Naive B cell (primary cell): ENCODE data around the gene CCDC63. TPM values are rescaled to one million over a fixed set of nuclear protein-coding genes. Genes with fewer than 3 reads are reported as not detected.

ENCODE experiments used
- ATAC-seq, 2 donors: fragments of 150-1000 bp; cut with Tn5 transposase; 2 replicates each; pipeline ENCODE4 v1.10.0; 2021; ENCODE audit warnings: low read depth in 2 of 2, mild to moderate bottlenecking in 2 of 2, moderate library complexity in 2 of 2
- DNase-seq: peaks from one replicate; pipeline ENCODE4 v3.0.0; 2022
- H3K27ac Mint-ChIP-seq, 6 donors: one replicate each; pipeline ENCODE4 v1.8.0; 2020 to 2022; ENCODE audit warnings: mild to moderate bottlenecking in 6 of 6, mixed read lengths in 6 of 6, moderate library complexity in 5 of 6, inconsistent platforms in 2 of 6
- H3K27me3 Mint-ChIP-seq, 3 donors: one replicate each; pipeline ENCODE4 v1.8.0; 2021 to 2022; ENCODE audit warnings: mixed read lengths in 3 of 3, mild to moderate bottlenecking in 1 of 3
- H3K36me3 Mint-ChIP-seq, 2 donors: one replicate each; pipeline ENCODE4 v1.8.0; 2020 to 2022; ENCODE audit warnings: mixed read lengths in 2 of 2, inconsistent platforms in 1 of 2, mild to moderate bottlenecking in 1 of 2
- H3K4me1 Mint-ChIP-seq, 3 donors: one replicate each; pipeline ENCODE4 v1.8.0; 2020 to 2022; ENCODE audit warnings: mixed read lengths in 3 of 3, inconsistent platforms in 1 of 3, mild to moderate bottlenecking in 1 of 3, moderate library complexity in 1 of 3
- H3K4me3 Mint-ChIP-seq, 8 donors: one replicate each; pipeline ENCODE4 v1.8.0; 2020 to 2022; ENCODE audit warnings: mild to moderate bottlenecking in 8 of 8, mixed read lengths in 8 of 8, moderate library complexity in 8 of 8, inconsistent platforms in 2 of 8
- H3K9me3 Mint-ChIP-seq, 7 donors: one replicate each; pipeline ENCODE4 v1.8.0; 2020 to 2022; ENCODE audit warnings: mixed read lengths in 7 of 7, mild to moderate bottlenecking in 5 of 7, inconsistent platforms in 2 of 7, moderate library complexity in 1 of 7
- polyA plus RNA-seq, 6 donors: library from polyadenylated mRNA; unstranded; fragments of 300-500 nt; fragmentation: Illumina TruSeq; gene quantifications; one replicate each; pipeline ENCODE4 v1.2.3, GENCODE V29; 2021; ENCODE audit warnings: low read depth in 6 of 6

CCDC63 gene
- polyA plus RNA-seq, result not detected

GRCh38 chr12:110846615-110847566, at the start of gene CCDC63:
TSS of gene CCDC63 (plus strand) at chr12:110846987. CDS start at chr12:110852955, 5,968 bp downstream.
- Mint-ChIP-seq H3K27ac (peak within 1 kb of the TSS in 5 of 6 donors; percentile 36 to 75 (median 67)), H3K27me3 (peaks cover 16 to 40% (median 22%) of the 10 kb centered on the region in 3 donors), H3K4me3 (peak within 1 kb of the TSS; percentile 76 to 94 (median 88)), H3K36me3 (peaks cover 0 to 4% of the 10 kb centered on the region in 2 donors), H3K9me3 (peaks cover 0 to 2% (median 0%) of the 10 kb centered on the region in 7 donors), H3K4me1 (peaks cover 9 to 19% (median 10%) of the 10 kb centered on the region in 3 donors)
- peak; percentile 72 to 76 for ATAC-seq
- DNase-seq, result peak; percentile 28

DNA sequence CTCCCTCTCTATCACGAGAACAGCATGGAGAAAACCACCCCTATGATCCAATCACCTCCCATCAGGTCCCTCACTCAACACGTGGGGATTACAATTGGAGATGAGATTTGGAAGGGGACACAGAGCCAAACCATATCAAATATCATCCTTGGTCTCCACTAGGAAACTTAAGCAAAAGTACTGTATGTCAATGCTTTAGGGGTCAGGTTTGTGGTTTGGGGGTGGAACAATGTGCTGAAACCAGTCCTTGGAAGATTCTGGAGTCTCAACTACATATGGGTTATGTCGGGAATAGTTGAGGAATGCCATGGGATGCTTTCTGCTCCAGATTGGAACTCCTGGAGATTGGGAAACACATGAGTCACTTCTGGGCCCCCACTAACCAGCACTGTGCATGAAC, 48.3 kb upstream of the CCDC63 start:
- H3K9me3 Mint-ChIP-seq, result peaks cover 10 to 34% (median 21%) of the 10 kb centered on the region in 7 donors
- ATAC-seq (no peak), DNase-seq (no peak)
- H3K4me3 Mint-ChIP-seq, result no peak overlapping the region
- no peaks in the 10 kb centered on the region for H3K4me1 Mint-ChIP-seq
- H3K27me3 Mint-ChIP-seq, result peaks cover 0 to 12% (median 7%) of the 10 kb centered on the region in 3 donors
- H3K36me3 Mint-ChIP-seq, result peaks cover 4 to 11% of the 10 kb centered on the region in 2 donors
- H3K27ac Mint-ChIP-seq, result no peak overlapping the region

- Mint-ChIP-seq H3K27me3 (peaks cover 0 to 6% (median 0%) of the 10 kb centered on the region in 3 donors), H3K4me3 (no peak overlapping the region), H3K4me1 (no peaks in the 10 kb centered on the region), H3K27ac (peak overlapping the region in 1 of 6 donors; percentile 4), H3K9me3 (peaks cover 18 to 46% (median 29%) of the 10 kb centered on the region in 7 donors), H3K36me3 (peaks cover 4 to 8% of the 10 kb centered on the region in 2 donors)
- DNase-seq, result no peak
- ATAC-seq, result no peak
Measured at GRCh38 chr12:110802489-110802888, 44.3 kb upstream of the CCDC63 start.

DNA sequence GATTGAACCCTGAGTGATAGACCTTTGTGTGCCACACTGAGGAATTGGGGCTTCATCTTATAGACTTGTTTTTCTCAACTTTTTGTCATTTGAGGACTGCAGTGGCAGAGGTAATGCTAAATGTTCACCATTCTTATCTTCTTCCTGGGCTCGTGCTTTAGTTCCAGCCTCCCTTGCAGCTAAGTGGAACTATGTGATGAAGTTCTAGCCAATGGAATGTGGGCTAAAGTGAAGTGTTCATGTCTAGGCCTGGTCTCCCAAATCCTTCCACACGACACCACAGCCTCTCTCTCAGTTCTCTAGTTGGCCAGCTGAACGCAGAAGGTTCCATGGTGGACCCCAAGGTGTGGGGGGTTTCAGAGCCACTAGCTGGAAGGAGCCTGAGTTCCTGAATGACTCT, 42.4 kb upstream of the CCDC63 start:
- peaks cover 4 to 8% of the 10 kb centered on the region in 2 donors for H3K36me3 Mint-ChIP-seq
- no peak for ATAC-seq
- no peak overlapping the region for H3K27ac Mint-ChIP-seq
- H3K27me3 Mint-ChIP-seq, result peaks cover 0 to 6% (median 0%) of the 10 kb centered on the region in 3 donors
- H3K4me3 Mint-ChIP-seq, result no peak overlapping the region
- no peak for DNase-seq
- peaks cover 13 to 33% (median 22%) of the 10 kb centered on the region in 7 donors for H3K9me3 Mint-ChIP-seq
- peaks cover 0 to under 1% (median 0%) of the 10 kb centered on the region in 3 donors for H3K4me1 Mint-ChIP-seq

DNA sequence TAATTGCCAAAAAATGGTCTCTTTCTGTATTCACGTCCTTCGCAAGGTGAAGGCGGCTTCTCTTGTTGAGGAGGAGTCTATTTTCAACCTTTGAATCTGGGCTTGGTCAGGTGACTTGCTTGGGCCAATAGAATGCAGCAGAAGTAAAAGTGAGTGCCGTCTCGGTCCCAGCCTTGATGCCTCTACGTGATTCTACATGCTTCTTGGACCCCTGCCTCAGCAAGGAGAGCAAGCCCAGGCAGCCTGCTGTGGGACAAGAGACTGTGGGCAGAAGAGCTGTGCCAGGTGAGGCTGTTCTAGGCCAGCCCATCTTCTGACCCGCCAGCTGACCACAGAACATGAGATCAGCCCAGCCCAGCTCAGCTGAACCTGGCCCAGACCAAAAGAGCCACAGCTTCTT, 39.1 kb upstream of the CCDC63 start:
- H3K27ac Mint-ChIP-seq, result no peak overlapping the region
- H3K4me3 Mint-ChIP-seq, result no peak overlapping the region
- H3K4me1 Mint-ChIP-seq, result peaks cover 8 to 17% (median 8%) of the 10 kb centered on the region in 3 donors
- peaks cover 9 to 19% (median 11%) of the 10 kb centered on the region in 7 donors for H3K9me3 Mint-ChIP-seq
- ATAC-seq, result no peak
- no peak for DNase-seq
- H3K27me3 Mint-ChIP-seq, result peaks cover 0 to 2% (median under 1%) of the 10 kb centered on the region in 3 donors
- H3K36me3 Mint-ChIP-seq, result peaks cover 0 to 8% of the 10 kb centered on the region in 2 donors

DNA sequence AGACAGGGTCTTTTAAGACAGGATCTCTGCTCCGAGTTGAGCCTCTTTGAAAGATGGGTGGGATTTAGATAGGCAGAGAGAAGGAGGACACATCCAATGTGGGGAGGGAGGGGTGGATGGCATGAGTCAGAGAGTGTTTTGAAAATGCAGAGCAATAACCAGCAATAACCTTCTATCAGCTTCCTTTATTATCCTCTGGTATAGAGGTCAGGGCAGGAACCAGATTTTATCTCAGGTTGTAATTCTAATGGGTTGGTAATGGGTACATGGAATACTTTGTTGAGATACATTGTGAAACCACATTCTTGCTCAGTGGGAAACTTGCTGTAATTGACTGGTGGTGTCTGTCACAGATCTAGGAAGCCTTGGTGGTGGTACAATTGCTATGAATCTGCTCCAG, 37.6 kb upstream of the CCDC63 start:
- H3K4me3 Mint-ChIP-seq, result no peak overlapping the region
- H3K9me3 Mint-ChIP-seq, result peaks cover 4 to 11% (median 5%) of the 10 kb centered on the region in 7 donors
- ATAC-seq (no peak), DNase-seq (no peak)
- H3K36me3 Mint-ChIP-seq, result no peaks in the 10 kb centered on the region
- H3K4me1 Mint-ChIP-seq, result peaks cover 8 to 22% (median 14%) of the 10 kb centered on the region in 3 donors
- no peak overlapping the region for H3K27ac Mint-ChIP-seq
- peaks cover 0 to 14% (median 8%) of the 10 kb centered on the region in 3 donors for H3K27me3 Mint-ChIP-seq

DNA sequence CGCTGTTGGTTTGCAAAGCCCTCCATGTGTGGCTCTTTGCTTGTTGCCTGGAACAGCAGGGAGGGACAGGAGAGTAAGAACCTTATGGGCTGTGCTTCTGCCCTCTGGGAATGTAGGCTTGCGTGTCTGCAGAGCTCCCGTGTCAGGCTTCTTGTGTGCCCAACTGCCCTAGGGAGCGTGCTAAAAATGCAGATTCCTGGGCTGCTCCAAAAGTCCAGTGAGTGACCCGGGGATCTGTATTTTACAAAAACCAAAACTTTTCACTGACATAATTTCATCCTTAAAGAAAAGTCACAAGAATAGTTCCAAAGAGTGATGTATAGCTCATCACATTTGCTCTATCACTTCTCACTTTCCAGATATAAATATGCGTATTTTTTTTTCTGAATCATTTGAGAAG, 34.8 kb upstream of the CCDC63 start:
- Mint-ChIP-seq H3K27ac (peak overlapping the region in 2 of 6 donors; percentile 14 to 71), H3K36me3 (no peaks in the 10 kb centered on the region), H3K27me3 (peaks cover 0 to 17% (median 14%) of the 10 kb centered on the region in 3 donors), H3K4me1 (peaks cover 13 to 22% (median 14%) of the 10 kb centered on the region in 3 donors), H3K9me3 (peaks cover 0 to 2% (median 0%) of the 10 kb centered on the region in 7 donors), H3K4me3 (no peak overlapping the region)
- DNase-seq (no peak), ATAC-seq (no peak)

DNA sequence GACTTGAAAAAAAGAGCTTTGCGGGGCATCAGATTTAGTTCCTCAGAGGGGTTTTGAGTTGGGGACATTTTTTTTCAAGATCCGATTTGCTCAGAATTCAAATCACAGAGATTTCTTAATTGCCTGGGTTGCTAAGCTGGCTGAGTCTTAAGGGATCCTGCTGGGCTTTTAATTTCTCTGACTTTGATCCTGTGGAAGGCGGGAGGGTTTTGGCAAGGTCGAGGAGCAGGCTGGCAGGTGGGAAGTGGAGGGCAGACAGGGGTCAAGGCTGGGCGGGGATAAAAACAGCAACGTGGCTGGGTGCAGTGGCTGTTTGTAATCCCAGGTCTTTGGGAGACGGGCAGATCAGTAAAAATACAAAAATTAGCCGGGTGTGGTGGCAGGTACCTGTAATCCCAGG, 33.5 kb upstream of the CCDC63 start:
- no peak for DNase-seq
- Mint-ChIP-seq H3K4me1 (peaks cover 13 to 22% (median 14%) of the 10 kb centered on the region in 3 donors), H3K27me3 (peaks cover 0 to 17% (median 14%) of the 10 kb centered on the region in 3 donors), H3K36me3 (no peaks in the 10 kb centered on the region), H3K4me3 (no peak overlapping the region), H3K27ac (peak overlapping the region in 2 of 6 donors; percentile 47 to 67), H3K9me3 (peaks cover 0 to 2% (median 0%) of the 10 kb centered on the region in 7 donors)
- ATAC-seq, result no peak

GRCh38 chr12:110813756-110814155, 33.0 kb upstream of the CCDC63 start:
- ATAC-seq (no peak), DNase-seq (no peak)
- Mint-ChIP-seq H3K9me3 (peaks cover 0 to 2% (median 0%) of the 10 kb centered on the region in 7 donors), H3K4me3 (no peak overlapping the region), H3K27me3 (peaks cover 0 to 17% (median 14%) of the 10 kb centered on the region in 3 donors), H3K36me3 (no peaks in the 10 kb centered on the region), H3K27ac (no peak overlapping the region), H3K4me1 (peaks cover 13 to 22% (median 14%) of the 10 kb centered on the region in 3 donors)

DNA sequence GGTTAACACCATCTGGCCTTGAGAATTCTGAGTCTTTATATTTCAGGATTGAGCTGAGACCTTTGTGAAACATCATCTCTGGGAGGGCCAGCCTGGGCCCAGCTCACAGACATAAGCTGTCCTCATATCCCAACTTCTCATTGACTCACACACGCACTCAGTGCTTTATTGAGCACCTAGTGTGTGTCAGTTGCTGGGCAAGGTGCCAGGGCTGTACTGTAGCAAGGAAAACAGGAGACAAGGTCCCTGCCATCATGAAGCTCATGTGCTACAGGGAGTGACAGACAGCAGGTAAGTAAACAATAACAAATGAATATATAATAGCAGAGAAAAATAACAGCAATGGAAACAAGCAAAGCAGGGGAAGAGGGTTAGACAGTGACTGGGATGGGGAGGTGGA, 30.5 kb upstream of the CCDC63 start:
- Mint-ChIP-seq H3K27me3 (peaks cover 0 to 17% (median 14%) of the 10 kb centered on the region in 3 donors), H3K27ac (peak overlapping the region in 2 of 6 donors; percentile 32 to 70), H3K4me1 (peaks cover 11 to 14% (median 12%) of the 10 kb centered on the region in 3 donors), H3K9me3 (peaks cover 0 to 4% (median 0%) of the 10 kb centered on the region in 7 donors), H3K4me3 (no peak overlapping the region), H3K36me3 (no peaks in the 10 kb centered on the region)
- DNase-seq (no peak), ATAC-seq (no peak)

DNA sequence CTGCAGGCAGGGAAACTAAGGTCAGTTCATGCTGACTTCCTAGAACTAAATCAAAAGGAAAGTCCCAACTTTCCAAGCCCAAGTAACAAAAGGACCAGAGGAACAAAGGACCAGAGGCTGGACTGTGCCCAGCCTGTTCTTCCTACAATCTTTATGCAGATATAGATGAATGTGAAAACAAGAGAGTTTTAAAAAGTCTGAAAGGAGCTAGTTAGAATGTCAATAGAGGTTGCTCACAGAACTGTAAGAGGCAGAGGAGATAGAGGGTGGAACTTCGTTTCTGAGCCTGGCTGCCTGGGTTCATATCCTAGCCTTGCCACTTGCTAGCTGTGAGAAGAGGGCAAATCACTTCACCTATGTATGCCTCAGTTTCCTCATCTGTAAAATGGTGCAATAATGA, 30.0 kb upstream of the CCDC63 start:
- H3K9me3 Mint-ChIP-seq, result peaks cover 0 to 4% (median 0%) of the 10 kb centered on the region in 7 donors
- H3K27me3 Mint-ChIP-seq, result peaks cover 0 to 17% (median 14%) of the 10 kb centered on the region in 3 donors
- no peak for DNase-seq
- peak overlapping the region in 1 of 6 donors; percentile 70 for H3K27ac Mint-ChIP-seq
- no peak overlapping the region for H3K4me3 Mint-ChIP-seq
- H3K36me3 Mint-ChIP-seq, result no peaks in the 10 kb centered on the region
- H3K4me1 Mint-ChIP-seq, result peaks cover 7 to 9% (median 9%) of the 10 kb centered on the region in 3 donors
- no peak for ATAC-seq

GRCh38 chr12:110818511-110818910, 28.3 kb upstream of the CCDC63 start:
- Mint-ChIP-seq H3K9me3 (peaks cover 0 to 4% (median 0%) of the 10 kb centered on the region in 7 donors), H3K27ac (peak overlapping the region in 2 of 6 donors; percentile 44 to 52), H3K4me3 (no peak overlapping the region), H3K36me3 (no peaks in the 10 kb centered on the region), H3K4me1 (peaks cover 0 to 9% (median 3%) of the 10 kb centered on the region in 3 donors), H3K27me3 (peaks cover 3 to 9% (median 5%) of the 10 kb centered on the region in 3 donors)
- no peak for DNase-seq
- no peak for ATAC-seq

DNA sequence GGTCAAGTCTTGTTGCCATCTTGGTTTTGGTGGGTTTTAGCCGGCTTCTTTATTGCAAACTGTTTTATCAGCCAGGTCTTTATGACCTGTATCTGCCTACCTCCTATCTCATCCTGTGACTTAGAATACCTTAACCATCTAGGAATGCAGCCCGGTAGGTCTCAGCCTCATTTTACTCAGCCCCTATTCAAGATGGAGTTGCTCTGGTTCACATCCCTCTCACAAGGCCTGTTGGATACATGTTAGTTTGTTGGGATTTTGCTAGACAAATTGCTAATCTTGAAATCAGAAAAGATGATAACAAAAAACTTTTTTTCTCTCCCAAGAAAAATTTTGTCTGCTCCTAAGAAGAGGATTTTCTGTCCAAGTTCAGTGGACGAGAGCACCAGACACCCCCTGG, 27.6 kb upstream of the CCDC63 start:
- Mint-ChIP-seq H3K27ac (no peak overlapping the region), H3K36me3 (no peaks in the 10 kb centered on the region), H3K27me3 (peaks cover 0 to 9% (median 5%) of the 10 kb centered on the region in 3 donors), H3K4me1 (peaks cover 0 to 9% (median 3%) of the 10 kb centered on the region in 3 donors), H3K9me3 (peaks cover 0 to 4% (median 0%) of the 10 kb centered on the region in 7 donors), H3K4me3 (no peak overlapping the region)
- ATAC-seq, result no peak
- DNase-seq, result no peak
